SK-N-SH (cell line): ENCODE results near the gene KLHL22. TPM values are rescaled to one million over a fixed set of nuclear protein-coding genes. Genes with fewer than 3 reads are reported as not detected.
"Not testable (repeated sequence)": the region's sequence is repeated elsewhere in the genome, so short reads cannot be mapped to it uniquely, and the experiment has no call there.

ENCODE experiments used
- CTCF ChIA-PET: fragments of 300-600, 350-600 bp; formaldehyde crosslinking; extraction: SDS; loops from one replicate; lab custom pipeline; 2021; lab: Yijun Ruan, JAX
- POLR2A ChIA-PET: fragments of 350-600 bp; sonication (Branson Sonifier 250); formaldehyde crosslinking; extraction: SDS; loops from one replicate; lab custom pipeline; 2020; ENCODE audit warnings: antibody characterized with exemption, inconsistent platforms; lab: Yijun Ruan, JAX
- DNase-seq: peaks from one replicate; pipeline ENCODE4 v3.0.0; 2012
- H2AFZ ChIP-seq: fragments of 200-600 bp; sonication (generic); 2 replicates; pipeline ENCODE4 v1.8.1; 2016; ENCODE audit warnings: antibody characterized with exemption, mild to moderate bottlenecking, low read depth
- H3F3A ChIP-seq: fragments of 200-600 bp; sonication (generic); replicated peaks from 2 replicates; pipeline ENCODE3; 2016; ENCODE audit warnings: antibody characterized with exemption, mild to moderate bottlenecking; ENCODE audit not compliant: insufficient read depth
- H3K27ac ChIP-seq, 2 experiments: fragments of 200-500 bp in 1 of 2; fragments of 200-600 bp in 1 of 2; sonication (Bioruptor generic) in 1 of 2; sonication (generic), shearing (Covaris generic) in 1 of 2; 2 replicates each; pipeline versions ENCODE4 v1.5.1 to v1.6.1; 2014 to 2016; ENCODE audit warnings: low read depth in 2 of 2, inconsistent platforms in 1 of 2, low read length in 1 of 2, mild to moderate bottlenecking in 1 of 2, mixed read lengths in 1 of 2
- H3K27me3 ChIP-seq: fragments of 200-600 bp; sonication (generic), shearing (Covaris generic); 2 replicates; pipeline ENCODE4 v1.6.1; 2016; ENCODE audit warnings: mixed run types; ENCODE audit not compliant: insufficient read depth
- H3K36me3 ChIP-seq, 2 experiments: fragments of 200-500 bp in 1 of 2; fragments of 200-600 bp in 1 of 2; sonication (Bioruptor generic) in 1 of 2; sonication (generic) in 1 of 2; replicated peaks in 1 of 2; 2 replicates each; pipeline versions ENCODE3 to v1.5.1; 2014 to 2016; ENCODE audit warnings: low read length in 1 of 2, mild to moderate bottlenecking in 1 of 2; ENCODE audit not compliant: insufficient read depth in 2 of 2, control insufficient read depth in 1 of 2
- H3K4me1 ChIP-seq, 2 experiments: fragments of 200-500 bp in 1 of 2; fragments of 200-600 bp in 1 of 2; sonication (Bioruptor generic) in 1 of 2; sonication (generic), shearing (Covaris generic) in 1 of 2; 2 replicates each; pipeline versions ENCODE4 v1.5.1 to v1.6.1; 2014 to 2016; ENCODE audit warnings: low read depth in 1 of 2, low read length in 1 of 2, mixed run types in 1 of 2; ENCODE audit not compliant: insufficient read depth in 2 of 2, control insufficient read depth in 1 of 2
- H3K4me2 ChIP-seq: fragments of 200-600 bp; sonication (generic), shearing (Covaris generic); 2 replicates; pipeline ENCODE4 v1.6.1; 2017; ENCODE audit warnings: mixed run types
- H3K4me3 ChIP-seq, 2 experiments: fragments of 200-500 bp in 1 of 2; fragments of 200-600 bp in 1 of 2; sonication (Bioruptor generic) in 1 of 2; sonication (generic), shearing (Covaris generic) in 1 of 2; 2 replicates each; pipeline versions ENCODE4 v1.5.1 to v1.8.1; 2014 to 2016; ENCODE audit warnings: low read depth in 2 of 2, inconsistent platforms in 1 of 2, low read length in 1 of 2, mild to moderate bottlenecking in 1 of 2, mixed read lengths in 1 of 2, moderate library complexity in 1 of 2
- H3K79me2 ChIP-seq: fragments of 200-600 bp; sonication (generic); 2 replicates; pipeline ENCODE4 v1.8.1; 2017; ENCODE audit warnings: mild to moderate bottlenecking; ENCODE audit not compliant: insufficient read depth
- H3K9ac ChIP-seq: fragments of 200-600 bp; sonication (generic); 2 replicates; pipeline ENCODE4 v1.6.1; 2017; ENCODE audit warnings: mixed run types
- H3K9me2 ChIP-seq: fragments of 200-600 bp; sonication (generic); 2 replicates; pipeline ENCODE4 v1.6.1; 2017; ENCODE audit warnings: mixed run types
- H3K9me3 ChIP-seq: fragments of 200-600 bp; sonication (generic); 2 replicates; pipeline ENCODE4 v1.6.1; 2017; ENCODE audit warnings: mixed run types, mild to moderate bottlenecking, moderate library complexity
- H4K20me1 ChIP-seq: fragments of 200-600 bp; sonication (generic); 2 replicates; pipeline ENCODE4 v1.6.1; 2017; ENCODE audit warnings: mild to moderate bottlenecking, mixed run types; ENCODE audit not compliant: insufficient read depth
- CHD2 ChIP-seq: fragments of 150-350 bp; IDR thresholded peaks from 2 replicates; pipeline ENCODE4 v1.6.1; 2018; ENCODE audit warnings: low read length; ENCODE audit not compliant: partially characterized antibody
- ELF1 ChIP-seq: IDR thresholded peaks from 2 replicates; pipeline ENCODE4 v1.4.0; 2012
- EZH2phosphoT487 ChIP-seq: fragments of 200-600 bp; sonication (generic); IDR thresholded peaks from 2 replicates; pipeline ENCODE4 v1.6.1; 2017; ENCODE audit warnings: low read depth, mixed run types, mild to moderate bottlenecking, antibody characterized with exemption, moderate library complexity, borderline replicate concordance
- MXI1 ChIP-seq: IDR thresholded peaks from 2 replicates; pipeline ENCODE4 v1.6.1; 2012; ENCODE audit warnings: mild to moderate bottlenecking, low read depth, low read length, improper control_type of control experiment
- NRF1 ChIP-seq: IDR thresholded peaks from 2 replicates; pipeline ENCODE4 v1.6.1; 2012; ENCODE audit warnings: low read depth, mild to moderate bottlenecking, low read length
- RAD21 ChIP-seq: IDR thresholded peaks from 2 replicates; pipeline ENCODE4 v1.6.1; 2012; ENCODE audit warnings: mild to moderate bottlenecking, low read length
- SMC3 ChIP-seq: IDR thresholded peaks from 2 replicates; pipeline ENCODE4 v1.6.1; 2012; ENCODE audit warnings: low read depth, low read length, improper control_type of control experiment
- YY1 ChIP-seq: IDR thresholded peaks from 2 replicates; pipeline ENCODE4 v1.4.0; 2012; ENCODE audit warnings: low read depth, mild to moderate bottlenecking
- ZBTB33 ChIP-seq: IDR thresholded peaks from 2 replicates; pipeline ENCODE4 v1.4.0; 2012; ENCODE audit warnings: low read depth, borderline replicate concordance
- WGBS: methylation state at CpG from one replicate; pipeline ENCODE4 v1.1.6; 2017; ENCODE audit warnings: low lambda C conversion rate; 5-methylcytosine and 5-hydroxymethylcytosine counted together
- polyA plus RNA-seq, 3 experiments: library from polyadenylated mRNA; depleted of rRNA; stranded (reverse); fragments of >200 nt; gene quantifications; 2 replicates each; pipeline ENCODE4 v1.2.3, GENCODE V29; 2012

The KLHL22 gene
- polyA plus RNA-seq, 1 of the 3 experiments (the other 2 are of a cell fraction), result 26.5 TPM

- Histone ChIP-seq H2AFZ (no peak overlapping the region), H3K9me3 (no peaks in the 10 kb centered on the region), H3K4me2 (no peak overlapping the region), H3K9ac (no peak overlapping the region), H3K4me1 (peaks cover 0 to 5% of the 10 kb centered on the region in 2 experiments; a peak in 1 of 4 replicates), H3K27ac (no peak overlapping the region), H3K4me3 (no peak overlapping the region), H4K20me1 (no peaks in the 10 kb centered on the region), H3K27me3 (no peaks in the 10 kb centered on the region), H3K9me2 (no peaks in the 10 kb centered on the region), H3F3A (no peaks in the 10 kb centered on the region), H3K36me3 (peaks cover 3 to 12% of the 10 kb centered on the region in 2 experiments), H3K79me2 (no peaks in the 10 kb centered on the region; the same call in 1 of the 2 replicates)
- POLR2A ChIA-PET, result no interaction called here
- 94% methylated on average over 11 of the region's 11 CpGs for WGBS
- no peak for DNase-seq
- CTCF ChIA-PET, result interaction anchor here (2.4 kb wide), 1 partner anchor 55 kb away, joined by 9 read pairs; no protein-coding TSS in a partner anchor
- TF ChIP-seq SMC3, result no peak
- no peak for TF ChIP-seq EZH2phosphoT487
- no peak for TF ChIP-seq MXI1
- TF ChIP-seq NRF1, result no peak
- no peak for TF ChIP-seq RAD21
- TF ChIP-seq CHD2, result no peak
Measured at GRCh38 chr22:20472629-20473442, 22.8 kb downstream of the KLHL22 start.

- Histone ChIP-seq H3F3A (no peaks in the 10 kb centered on the region), H3K9me2 (no peaks in the 10 kb centered on the region), H3K4me1 (peaks cover 0 to 5% of the 10 kb centered on the region in 2 experiments; a peak in 1 of 4 replicates), H3K79me2 (no peaks in the 10 kb centered on the region), H3K36me3 (peaks cover 6 to 12% of the 10 kb centered on the region in 2 experiments), H4K20me1 (no peaks in the 10 kb centered on the region), H3K27me3 (no peaks in the 10 kb centered on the region), H2AFZ (no peak overlapping the region), H3K27ac (no peak overlapping the region), H3K4me3 (no peak overlapping the region), H3K9me3 (no peaks in the 10 kb centered on the region), H3K9ac (no peak overlapping the region), H3K4me2 (no peak overlapping the region)
- DNase-seq, result no peak
- no peak for TF ChIP-seq ELF1
- TF ChIP-seq YY1, result no peak
- TF ChIP-seq ZBTB33, result no peak
- ChIA-PET CTCF (interaction anchor here (1.0 to 2.4 kb wide), 3 partner anchors 15 to 53 kb away, joined by 3 to 9 read pairs (median 3); no protein-coding TSS in a partner anchor), POLR2A (no interaction called here)
- 91% methylated on average over 6 of the region's 9 CpGs for WGBS
Measured at GRCh38 chr22:20471126-20471833, 24.3 kb downstream of the KLHL22 start.

- H3K9ac ChIP-seq, H3K9me3 ChIP-seq, H3F3A ChIP-seq, H3K27ac ChIP-seq, POLR2A ChIA-PET, DNase-seq, H2AFZ ChIP-seq, H3K9me2 ChIP-seq, H4K20me1 ChIP-seq, H3K79me2 ChIP-seq, H3K27me3 ChIP-seq, H3K4me3 ChIP-seq, H3K4me1 ChIP-seq, H3K4me2 ChIP-seq: not testable (repeated sequence)
- peaks cover 6 to 12% of the 10 kb centered on the region in 2 experiments for H3K36me3 ChIP-seq
- CTCF ChIA-PET, result interaction anchor here (1.2 kb wide), 1 partner anchor 52 kb away, joined by 3 read pairs; no protein-coding TSS in a partner anchor
- 100% methylated on average over 2 of the region's 2 CpGs for WGBS
Measured at GRCh38 chr22:20470525-20470924, 25.1 kb downstream of the KLHL22 start.
